Spleen (tissue), 11 donors: ENCODE results near the gene KCNIP2. TPM values are rescaled to one million over a fixed set of nuclear protein-coding genes. Genes with fewer than 3 reads are reported as not detected.
A peak's percentile ranks its signal among the peaks of the same experiment; 100 is the strongest.

Experiments used
- DNase-seq: peaks from one replicate; pipeline ENCODE4 v3.0.0-alpha.2; 2020
- H3K27ac ChIP-seq, 8 donors: fragments of 200-600 bp; sonication (generic) in 7 of 8; 1 replicate in 4 of 8; 2 replicates in 4 of 8; pipeline versions ENCODE4 v1.5.0 to v1.8.0; 2016 to 2021; ENCODE audit warnings: inconsistent platforms in 4 of 8, mild to moderate bottlenecking in 4 of 8, moderate library complexity in 1 of 8
- H3K27me3 ChIP-seq, 7 donors: fragments of 200-600 bp; sonication (generic) in 6 of 7; replicated peaks in 1 of 7; 1 replicate in 4 of 7; 2 replicates in 3 of 7; pipeline versions ENCODE4 v1.5.0 to v1.8.0; 2016 to 2021; ENCODE audit warnings: inconsistent platforms in 3 of 7, mild to moderate bottlenecking in 1 of 7
- H3K36me3 ChIP-seq, 6 donors: fragments of 200-600 bp; sonication (generic) in 5 of 6; 1 replicate in 4 of 6; 2 replicates in 2 of 6; pipeline versions ENCODE4 v1.5.0 to v1.8.0; 2016 to 2021; ENCODE audit warnings: inconsistent platforms in 2 of 6
- H3K4me1 ChIP-seq, 6 donors: fragments of 200-600 bp; sonication (generic) in 5 of 6; 1 replicate in 3 of 6; 2 replicates in 3 of 6; pipeline versions ENCODE4 v1.5.0 to v1.8.0; 2016 to 2021; ENCODE audit warnings: inconsistent platforms in 3 of 6
- H3K4me3 ChIP-seq, 8 donors: fragments of 200-600 bp; sonication (generic) in 7 of 8; 1 replicate in 4 of 8; 2 replicates in 4 of 8; pipeline versions ENCODE4 v1.5.0 to v1.8.0; 2016 to 2021; ENCODE audit warnings: inconsistent platforms in 4 of 8, mild to moderate bottlenecking in 4 of 8, moderate library complexity in 2 of 8
- H3K9me3 ChIP-seq, 8 donors: fragments of 200-600 bp; sonication (generic) in 7 of 8; 1 replicate in 4 of 8; 2 replicates in 4 of 8; pipeline versions ENCODE4 v1.5.0 to v1.8.0; 2016 to 2021; ENCODE audit warnings: inconsistent platforms in 4 of 8
- CTCF ChIP-seq, 11 experiments: fragments of 200-600 bp in 7 of 11; fragments of 450-650 bp in 4 of 11; sonication (generic) in 4 of 11; IDR thresholded peaks in 8 of 11; conservative IDR thresholded peaks in 3 of 11; 1 replicate in 7 of 11; 2 replicates in 4 of 11; pipeline versions ENCODE4 v1.4.0 to v1.8.0; 2016 to 2021; ENCODE audit warnings: antibody characterized with exemption in 11 of 11, inconsistent platforms in 4 of 11, mild to moderate bottlenecking in 1 of 11
- POLR2A ChIP-seq, 3 donors: fragments of 450-650 bp; IDR thresholded peaks; one replicate each; pipeline ENCODE4 v1.5.1; 2017; ENCODE audit warnings: antibody characterized with exemption in 3 of 3, mild to moderate bottlenecking in 1 of 3
- POLR2AphosphoS5 ChIP-seq, 3 donors: sonication (generic); formaldehyde crosslinking; IDR thresholded peaks; one replicate each; pipeline ENCODE4 v1.5.1; 2017; ENCODE audit warnings: antibody characterized with exemption in 3 of 3
- WGBS, 5 donors: extraction: QIAGEN DNeasy Blood & Tissue Kit in 3 of 5; methylation state at CpG; one replicate each; pipeline versions ENCODE4 v1.1.5 to v1.1.7; 2013 to 2018; 5-methylcytosine and 5-hydroxymethylcytosine counted together
- intact Hi-C: fragments of 100-400 bp; cut with DNase I; formaldehyde crosslinking; loops from one replicate; pipeline ENCODE4 v1.15.0; 2023; ENCODE audit warnings: low total_unique reads
- polyA plus RNA-seq, 3 donors: library from polyadenylated mRNA; stranded (reverse); fragments of 200-250 nt; gene quantifications; one replicate each; pipeline ENCODE4 v1.2.1, GENCODE V29; 2013
- total RNA-seq, 7 donors: library from RNA; depleted of rRNA in 3 of 7; stranded (reverse); fragments of >200 nt in 3 of 7; fragmentation: NEBNext Ultra II Directional in 4 of 7; extraction: Animal tissue kit (Norgen Biotek cat#: 25700) in 4 of 7; gene quantifications; one replicate each; pipeline versions ENCODE4 v1.1.0 to v1.2.1, GENCODE V29; 2016 to 2021
- donor health status: healthy with polysubstance abuse.
- donor health status: DM: no; HTN: no; CAD: no; lungs with moderate emphysema.
- donor health status: DM: no; HTN: no; CAD: no.
- donor health status: Bipolar disorder and iron deficiency.
- donor health status: healthy.
- donor health status: DM: no; HTN: no; CAD: no.
- donor health status: DM: yes; HTN: yes; CAD: no.

Gene KCNIP2
- total and polyA plus RNA-seq, 10 donors, result 1.00 to 8.6 (median 5.2) TPM

- peaks cover 28 to 98% (median 62%) of the 10 kb centered on the region in 6 donors for H3K4me1 ChIP-seq
- no peaks in the 10 kb centered on the region for H3K27me3 ChIP-seq
- H3K36me3 ChIP-seq, result no peaks in the 10 kb centered on the region
- DNase-seq, result no peak
- no peak overlapping the region for H3K4me3 ChIP-seq
- no peaks in the 10 kb centered on the region for H3K9me3 ChIP-seq
- TF ChIP-seq POLR2AphosphoS5 (IDR thresholded peaks at IDR 0.05) (no peak), CTCF (IDR thresholded peaks at IDR 0.05 in 8 of 11, conservative IDR thresholded peaks at IDR 0.05 in 3 of 11) (no peak), POLR2A (IDR thresholded peaks at IDR 0.05) (no peak)
- 75 to 92% (median 87%) methylated on average over 4 of the region's 4 CpGs for WGBS, 5 donors
- intact Hi-C loops, result no loop called here
- H3K27ac ChIP-seq, result no peak overlapping the region
Measured at GRCh38 chr10:101835362-101835761, 8.2 kb downstream of the KCNIP2 start.

- H3K36me3 ChIP-seq, result no peaks in the 10 kb centered on the region
- H3K4me3 ChIP-seq, result peak overlapping the region in 1 of 8 donors; percentile 8
- DNase-seq, result peak; percentile 87
- intact Hi-C loops, result no loop called here
- H3K4me1 ChIP-seq, result peaks cover 17 to 98% (median 59%) of the 10 kb centered on the region in 6 donors
- H3K9me3 ChIP-seq, result no peaks in the 10 kb centered on the region
- H3K27me3 ChIP-seq, result no peaks in the 10 kb centered on the region
- no peak for TF ChIP-seq CTCF (IDR thresholded peaks at IDR 0.05 in 8 of 11, conservative IDR thresholded peaks at IDR 0.05 in 3 of 11)
- no peak for TF ChIP-seq POLR2A (IDR thresholded peaks at IDR 0.05)
- TF ChIP-seq POLR2AphosphoS5 (IDR thresholded peaks at IDR 0.05), result peak; percentile 47 to 78 (median 56)
- 17 to 42% (median 29%) methylated on average over 7 to 8 of the region's 8 CpGs for WGBS, 5 donors
- H3K27ac ChIP-seq, result peak overlapping the region in 3 of 8 donors; percentile 6 to 37 (median 22)
Measured at GRCh38 chr10:101834341-101834740, 9.3 kb downstream of the KCNIP2 start.

DNA sequence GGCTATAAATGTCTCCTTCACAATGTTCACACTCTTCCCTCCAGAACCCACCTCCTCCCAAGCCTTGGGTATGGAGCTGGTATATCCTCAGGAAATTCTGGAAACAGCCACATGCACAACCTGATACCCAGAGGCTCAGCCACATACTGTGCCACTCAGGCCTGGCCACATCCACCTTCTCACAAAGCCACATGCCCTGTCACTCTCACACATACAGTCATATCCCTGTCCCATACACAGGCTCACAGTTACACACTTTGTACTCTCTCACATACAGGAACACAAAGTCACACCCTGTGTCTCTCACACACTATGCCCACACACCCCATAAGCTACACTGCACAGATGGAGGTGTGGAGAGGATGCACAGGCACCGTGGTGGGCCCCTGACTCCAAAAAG, 10.1 kb downstream of the KCNIP2 start:
- intact Hi-C loops, result no loop called here

More for the DNA sequence above, 10.1 kb downstream of the KCNIP2 start:
- H3K4me1 ChIP-seq, result peaks cover 17 to 98% (median 61%) of the 10 kb centered on the region in 6 donors
- TF ChIP-seq CTCF (IDR thresholded peaks at IDR 0.05 in 8 of 11, conservative IDR thresholded peaks at IDR 0.05 in 3 of 11) (no peak), POLR2A (IDR thresholded peaks at IDR 0.05) (no peak), POLR2AphosphoS5 (IDR thresholded peaks at IDR 0.05) (no peak)
- H3K27ac ChIP-seq, result peak overlapping the region in 1 of 8 donors; percentile 37
- no peak overlapping the region for H3K4me3 ChIP-seq
- WGBS, 5 donors, result 68 to 94% (median 80%) methylated on average over 1 of the region's 1 CpG
- no peak for DNase-seq
- H3K9me3 ChIP-seq, result no peaks in the 10 kb centered on the region
- no peaks in the 10 kb centered on the region for H3K27me3 ChIP-seq
- H3K36me3 ChIP-seq, result peaks cover 0 to under 1% (median 0%) of the 10 kb centered on the region in 6 donors
